Left renal pelvis (tissue), 4 donors: Measurements from ENCODE around the gene FFAR2. TPM values are rescaled to one million over a fixed set of nuclear protein-coding genes. Genes with fewer than 3 reads are reported as not detected.

Experiments
- DNase-seq, 4 donors: peaks; one replicate each; pipeline ENCODE4 v3.0.0-alpha.2; 2013; ENCODE audit warnings: low read depth in 4 of 4, low spot score in 3 of 4
- polyA plus RNA-seq, 4 donors: library from polyadenylated mRNA; unstranded; fragments of 120-200 nt; gene quantifications; one replicate each; pipeline ENCODE4 v1.2.1, GENCODE V29; 2013; ENCODE audit not compliant: insufficient read length in 4 of 4

The FFAR2 gene
- polyA plus RNA-seq, 4 donors = 0.19 to 1.4 (median 0.47) TPM

DNA sequence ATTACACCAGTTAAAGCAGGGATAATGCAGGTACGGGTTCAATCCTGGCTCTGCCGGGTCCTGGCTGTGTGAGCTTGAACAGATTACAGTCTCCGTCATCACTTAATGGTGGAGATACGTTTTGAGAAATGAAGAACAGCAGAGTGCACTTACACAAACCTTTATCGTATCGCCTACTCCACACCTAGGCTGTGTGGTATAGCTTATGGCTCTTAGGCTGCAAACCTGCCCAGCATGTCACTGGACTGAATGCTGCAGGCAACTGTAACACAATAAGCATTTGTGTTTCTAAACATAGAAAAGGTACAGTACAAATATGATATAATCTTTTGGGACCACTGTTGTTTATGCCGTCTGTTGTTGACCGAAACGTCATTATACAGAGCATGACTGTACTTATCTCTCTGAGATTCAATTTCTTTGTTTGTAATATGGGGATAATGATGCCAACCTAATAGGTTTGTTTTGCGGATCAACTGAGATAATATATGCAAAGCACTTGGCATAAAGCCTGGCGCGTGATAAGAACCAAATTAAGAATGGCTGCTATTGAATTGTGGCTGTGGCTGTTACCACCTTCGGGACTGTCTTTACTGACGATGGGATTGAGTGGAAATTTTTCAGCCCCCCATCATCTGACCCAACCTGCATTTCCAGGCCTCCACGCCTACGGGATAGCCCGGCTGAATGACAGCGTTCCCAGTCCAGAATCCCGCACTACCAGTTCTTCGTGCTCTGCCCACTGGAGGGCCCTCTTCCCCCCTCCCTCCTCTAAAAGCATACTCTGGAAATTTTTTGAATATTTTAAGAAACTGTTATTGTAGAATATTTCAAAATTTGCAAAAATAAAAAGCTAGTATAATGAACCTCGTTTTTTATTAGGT, 31.0 kb downstream of the FFAR2 start:
- DNase-seq = no peak

DNA sequence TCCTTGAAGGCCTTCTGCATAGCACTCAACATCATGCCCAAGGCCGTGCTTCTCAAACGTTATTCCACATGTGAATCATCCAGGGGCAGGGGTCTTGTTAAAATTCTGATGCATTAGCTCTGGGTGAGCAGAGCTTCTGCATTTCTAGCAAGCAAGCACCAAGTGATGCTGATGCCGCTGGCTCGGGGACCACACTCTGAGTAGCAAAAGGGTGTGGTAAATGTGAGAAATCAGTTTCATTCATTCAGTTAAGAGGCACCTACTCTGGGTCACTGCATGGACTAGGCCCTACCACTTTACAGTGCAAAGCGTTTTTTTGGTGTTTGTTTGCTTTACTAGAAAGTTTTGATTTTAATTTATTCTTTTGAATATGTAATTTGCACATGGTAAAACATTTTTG, 35.0 kb downstream of the FFAR2 start:
- DNase-seq = no peak

GRCh38 chr19:35484252-35485036, 36.4 kb downstream of the FFAR2 start:
- DNase-seq = no peak

DNA sequence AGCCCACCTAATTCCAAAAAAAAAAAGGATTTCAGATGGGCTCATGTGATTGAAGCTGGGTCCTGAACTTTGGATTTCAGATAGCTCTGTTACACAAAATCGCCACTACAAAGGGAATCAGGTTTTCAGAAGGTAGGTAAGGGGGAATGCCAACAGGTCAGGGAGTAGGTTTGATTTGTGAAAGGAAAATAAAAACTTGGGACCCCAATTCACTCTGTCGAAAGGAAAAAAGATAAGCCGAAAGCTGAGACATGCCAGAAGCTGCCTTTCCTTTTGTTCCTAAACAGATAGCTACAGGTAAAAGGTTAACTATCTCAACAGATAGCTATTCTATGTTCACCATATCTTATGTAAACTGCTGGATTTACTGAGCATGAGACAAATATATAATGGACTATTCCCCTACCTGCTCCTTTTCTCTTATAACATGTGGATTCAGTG, 38.2 kb downstream of the FFAR2 start:
- DNase-seq = no peak

- no peak for DNase-seq
Observed at GRCh38 chr19:35487656-35488182, 39.7 kb downstream of the FFAR2 start.

- DNase-seq = no peak
Observed at GRCh38 chr19:35488677-35489076, 40.6 kb downstream of the FFAR2 start.

GRCh38 chr19:35490364-35490763, 42.3 kb downstream of the FFAR2 start, which contains the start of gene KRTDAP:
Gene KRTDAP, minus strand, starts transcription at chr19:35490464. Its CDS starts 22 bp downstream, at chr19:35490442.
- no peak for DNase-seq

- DNase-seq = no peak
Observed at GRCh38 chr19:35491836-35492360, 43.8 kb downstream of the FFAR2 start.

- DNase-seq = no peak
Observed at GRCh38 chr19:35493971-35494370, 45.9 kb downstream of the FFAR2 start.

DNA sequence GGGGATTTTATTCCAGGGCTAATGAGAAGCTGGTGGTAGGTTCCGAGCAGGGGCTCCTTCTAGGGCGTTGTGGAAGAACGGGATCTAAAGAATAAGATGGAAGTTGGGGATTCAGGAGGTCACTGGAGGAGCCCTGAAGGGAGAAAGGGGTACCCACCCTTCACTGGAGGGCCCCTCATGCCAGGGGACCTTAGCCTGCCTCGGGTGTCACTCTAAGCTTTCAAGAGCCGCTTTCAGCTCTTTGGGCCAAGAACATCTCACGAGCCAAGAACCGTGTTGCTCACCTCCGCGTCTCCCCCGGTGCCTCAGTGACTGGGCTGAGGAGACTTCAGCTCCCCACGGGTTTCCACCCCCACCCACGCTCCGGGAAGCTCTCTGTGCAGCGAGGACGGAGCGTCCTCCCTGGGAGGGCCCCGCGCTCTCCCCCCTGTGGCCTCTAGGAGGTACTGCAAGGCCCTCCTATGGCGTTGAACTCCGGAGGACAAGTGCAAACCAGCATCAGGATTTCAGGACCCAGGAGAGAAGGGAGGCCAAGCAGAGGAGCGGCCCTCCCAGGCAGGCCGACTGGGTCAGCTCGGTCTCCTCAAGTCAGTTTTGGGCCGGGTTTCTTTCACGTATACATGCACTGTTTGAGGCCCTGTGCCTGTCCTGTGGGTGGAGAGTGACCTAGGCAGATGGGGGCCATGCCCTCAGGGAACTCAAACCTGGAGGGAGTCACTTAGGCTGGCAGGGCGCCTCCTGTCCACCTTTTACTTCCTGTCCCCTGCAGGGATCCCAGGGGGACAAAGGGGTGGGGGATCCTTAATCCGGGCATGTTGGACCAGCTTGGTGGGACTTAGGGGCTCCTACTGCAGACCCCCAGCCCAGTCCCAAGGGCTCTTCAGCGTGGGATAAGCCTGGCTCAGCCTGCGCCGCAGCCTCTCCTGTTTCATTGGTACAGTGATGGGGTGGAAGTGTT, 47.3 kb downstream of the FFAR2 start:
- no peak for DNase-seq

- DNase-seq = no peak
Observed at GRCh38 chr19:35497406-35497805, 49.3 kb downstream of the FFAR2 start.

DNA sequence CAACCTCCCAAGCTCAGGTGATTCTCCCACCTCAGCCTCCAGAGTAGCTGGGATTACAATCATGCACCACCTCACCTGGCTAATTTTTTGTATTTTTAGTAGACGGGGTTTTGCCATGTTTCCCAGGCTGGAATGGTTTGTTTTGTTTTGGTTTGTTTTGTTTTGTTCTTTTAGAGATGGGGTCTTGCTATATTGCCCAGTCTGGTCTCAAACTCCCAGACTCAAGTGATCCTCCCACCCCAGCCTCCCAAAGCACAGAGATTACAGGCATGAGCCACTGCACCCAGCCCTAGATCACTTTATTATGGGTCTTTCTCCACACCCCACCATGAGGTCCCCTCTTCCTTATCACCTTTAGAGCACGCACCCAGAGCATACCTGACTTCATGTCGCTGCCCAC, 50.2 kb downstream of the FFAR2 start:
- no peak for DNase-seq

GRCh38 chr19:35498984-35499527, 51.0 kb downstream of the FFAR2 start:
- no peak for DNase-seq

- DNase-seq = no peak
Observed at GRCh38 chr19:35500611-35501010, 52.6 kb downstream of the FFAR2 start.

Other genes starting within 250 kb of the FFAR2 start
- gene FAM187B, start 219.5 kb upstream of the FFAR2 start, polyA plus RNA-seq = not detected
- gene LSR, start 199.3 kb upstream of the FFAR2 start, polyA plus RNA-seq = 10 to 100 TPM in 3 of 4 donors, 1 to 10 TPM in 1; 7.9 to 66.3 (median 47.9) TPM
- gene USF2, start 179.3 kb upstream of the FFAR2 start, polyA plus RNA-seq = 100 to 1,000 TPM; 152 to 195 (median 169) TPM
- under 1 TPM; 0.23 to 0.90 (median 0.42) TPM for gene HAMP, start 165.7 kb upstream of the FFAR2 start, polyA plus RNA-seq
- gene MAG, start 156.1 kb upstream of the FFAR2 start, polyA plus RNA-seq = 10 to 100 TPM in 1 of 4 donors, 1 to 10 TPM in 3; 3.0 to 11.2 (median 6.2) TPM
- gene CD22, start 119.1 kb upstream of the FFAR2 start, polyA plus RNA-seq = 10 to 100 TPM in 3 of 4 donors, 1 to 10 TPM in 1; 7.5 to 43.9 (median 29.6) TPM
- gene FFAR1, start 100.4 kb upstream of the FFAR2 start, polyA plus RNA-seq = under 1 TPM; 0.29 to 0.61 (median 0.41) TPM
- gene FFAR3, start 89.8 kb upstream of the FFAR2 start, polyA plus RNA-seq = under 1 TPM in 3 of 4 donors, not detected in 1; 0.16 to 0.71 (median 0.17) TPM
- gene GPR42, start 77.2 kb upstream of the FFAR2 start, polyA plus RNA-seq = under 1 TPM in 1 of 4 donors, not detected in 3; 0.33 TPM
- gene KRTDAP, start 42.2 kb downstream of the FFAR2 start, polyA plus RNA-seq = 1 to 10 TPM in 1 of 4 donors, under 1 TPM in 3; 0.36 to 1.9 (median 0.59) TPM
- 100 to 1,000 TPM in 1 of 4 donors, 10 to 100 TPM in 3; 59.7 to 123 (median 83.8) TPM for gene DMKN, start 65.4 kb downstream of the FFAR2 start, polyA plus RNA-seq
- under 1 TPM in 1 of 4 donors, not detected in 3; 0.11 TPM for gene SBSN, start 80.1 kb downstream of the FFAR2 start, polyA plus RNA-seq
- not detected for gene GAPDHS, start 85.2 kb downstream of the FFAR2 start, polyA plus RNA-seq
- gene TMEM147, start 97.4 kb downstream of the FFAR2 start, polyA plus RNA-seq = 100 to 1,000 TPM in 1 of 4 donors, 10 to 100 TPM in 3; 58.7 to 102 (median 86.6) TPM
- under 1 TPM in 1 of 4 donors, not detected in 3; 0.14 TPM for gene ATP4A, start 115.4 kb downstream of the FFAR2 start, polyA plus RNA-seq
- not detected for gene PMIS2, start 137.9 kb downstream of the FFAR2 start, polyA plus RNA-seq
- 10 to 100 TPM; 23.2 to 39.6 (median 25.3) TPM for gene HAUS5, start 164.5 kb downstream of the FFAR2 start, polyA plus RNA-seq
- 10 to 100 TPM; 49.1 to 81.9 (median 57.7) TPM for gene RBM42, start 180.8 kb downstream of the FFAR2 start, polyA plus RNA-seq
- gene ETV2, start 193.5 kb downstream of the FFAR2 start, polyA plus RNA-seq = 1 to 10 TPM; 1.7 to 3.3 (median 2.3) TPM
- 100 to 1,000 TPM; 224 to 359 (median 312) TPM for gene COX6B1, start 200.1 kb downstream of the FFAR2 start, polyA plus RNA-seq
- 10 to 100 TPM in 3 of 4 donors, under 1 TPM in 1; 0.53 to 67.8 (median 21.8) TPM for gene UPK1A, start 218.3 kb downstream of the FFAR2 start, polyA plus RNA-seq